ENCODE measurements around the gene PHACTR3.

DNA sequence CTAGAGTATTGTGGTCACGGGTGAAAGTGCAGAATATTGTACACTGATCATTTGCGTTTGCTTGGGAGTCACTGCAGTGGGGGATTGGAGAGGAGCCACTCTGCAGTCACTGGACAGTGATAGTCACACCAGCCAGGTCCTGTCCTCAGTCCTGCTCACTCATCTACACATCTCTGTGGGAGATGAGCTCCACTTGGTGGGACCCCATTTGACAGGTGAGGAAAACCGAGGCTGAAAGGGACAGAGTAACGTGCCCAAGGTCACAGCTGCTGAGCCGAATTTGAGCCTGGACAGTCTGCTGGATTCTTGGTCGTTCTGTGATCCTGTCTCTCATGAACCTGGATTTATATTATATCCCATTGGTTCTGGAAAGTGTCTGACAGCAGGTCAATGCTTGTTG, 17.7 kb upstream of the PHACTR3 start:
- TF ChIP-seq, protein P1, sequence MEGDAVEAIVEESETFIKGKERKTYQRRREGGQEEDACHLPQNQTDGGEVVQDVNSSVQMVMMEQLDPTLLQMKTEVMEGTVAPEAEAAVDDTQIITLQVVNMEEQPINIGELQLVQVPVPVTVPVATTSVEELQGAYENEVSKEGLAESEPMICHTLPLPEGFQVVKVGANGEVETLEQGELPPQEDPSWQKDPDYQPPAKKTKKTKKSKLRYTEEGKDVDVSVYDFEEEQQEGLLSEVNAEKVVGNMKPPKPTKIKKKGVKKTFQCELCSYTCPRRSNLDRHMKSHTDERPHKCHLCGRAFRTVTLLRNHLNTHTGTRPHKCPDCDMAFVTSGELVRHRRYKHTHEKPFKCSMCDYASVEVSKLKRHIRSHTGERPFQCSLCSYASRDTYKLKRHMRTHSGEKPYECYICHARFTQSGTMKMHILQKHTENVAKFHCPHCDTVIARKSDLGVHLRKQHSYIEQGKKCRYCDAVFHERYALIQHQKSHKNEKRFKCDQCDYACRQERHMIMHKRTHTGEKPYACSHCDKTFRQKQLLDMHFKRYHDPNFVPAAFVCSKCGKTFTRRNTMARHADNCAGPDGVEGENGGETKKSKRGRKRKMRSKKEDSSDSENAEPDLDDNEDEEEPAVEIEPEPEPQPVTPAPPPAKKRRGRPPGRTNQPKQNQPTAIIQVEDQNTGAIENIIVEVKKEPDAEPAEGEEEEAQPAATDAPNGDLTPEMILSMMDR (conservative IDR thresholded peaks at IDR 0.05 in 1 of 2, IDR thresholded peaks at IDR 0.05 in 1 of 2; ENCODE audit: low read depth in 1 of 2, low read length in 2 of 2), result no peak
- no peak for TF ChIP-seq EZH2 (IDR thresholded peaks at IDR 0.05; ENCODE audit: low read length, missing control alignments)
